Suppressor macrophage treated with lipopolysaccharide for 4 hours (primary cell): ENCODE data around the gene P3H3.
A peak's percentile ranks its signal among the peaks of the same experiment; 100 is the strongest.
"Not testable (repeated sequence)": the region's sequence is repeated elsewhere in the genome, so short reads cannot be mapped to it uniquely, and the experiment has no call there.

Experiments
- DNase-seq: peaks from one replicate; pipeline ENCODE4 v3.0.0-alpha.2; 2020

Gene P3H3

DNA sequence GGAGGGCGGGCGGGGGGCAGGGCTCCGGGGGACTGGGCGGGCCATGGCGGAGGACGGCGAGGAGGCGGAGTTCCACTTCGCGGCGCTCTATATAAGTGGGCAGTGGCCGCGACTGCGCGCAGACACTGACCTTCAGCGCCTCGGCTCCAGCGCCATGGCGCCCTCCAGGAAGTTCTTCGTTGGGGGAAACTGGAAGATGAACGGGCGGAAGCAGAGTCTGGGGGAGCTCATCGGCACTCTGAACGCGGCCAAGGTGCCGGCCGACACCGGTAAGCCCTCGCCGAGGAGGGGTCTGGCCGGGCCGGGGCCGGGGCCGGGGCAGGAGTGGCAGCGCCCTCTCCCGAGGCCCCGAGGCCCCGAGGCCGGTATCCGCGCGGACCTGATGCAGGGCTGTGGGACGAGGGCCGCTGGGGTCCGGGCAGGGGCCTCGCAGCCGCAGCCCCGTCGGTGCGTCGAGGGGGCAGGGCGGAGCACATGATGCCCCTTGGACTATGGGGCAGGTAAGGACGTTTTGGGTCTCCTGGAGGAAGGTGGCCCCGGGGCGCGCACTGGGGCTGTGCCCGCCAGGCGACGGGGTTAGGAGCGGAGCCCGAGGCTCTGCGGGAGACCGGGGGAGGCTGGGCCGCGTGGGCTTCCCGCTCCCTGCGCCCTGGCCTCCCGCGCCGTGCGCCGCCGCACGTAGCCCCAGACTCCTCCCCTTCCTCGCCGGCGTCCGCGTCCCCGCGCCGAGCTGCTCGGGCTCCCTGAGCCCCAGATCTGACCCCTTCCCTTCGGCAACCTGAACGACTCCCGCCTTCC, 39.4 kb downstream of the P3H3 start, which contains the start of gene TPI1:
TSS of gene TPI1 (plus strand) at position 119 of the 798 bp plus-strand sequence. CDS start at position 155, 36 bp downstream.
- peak; percentile 92 for DNase-seq

DNA sequence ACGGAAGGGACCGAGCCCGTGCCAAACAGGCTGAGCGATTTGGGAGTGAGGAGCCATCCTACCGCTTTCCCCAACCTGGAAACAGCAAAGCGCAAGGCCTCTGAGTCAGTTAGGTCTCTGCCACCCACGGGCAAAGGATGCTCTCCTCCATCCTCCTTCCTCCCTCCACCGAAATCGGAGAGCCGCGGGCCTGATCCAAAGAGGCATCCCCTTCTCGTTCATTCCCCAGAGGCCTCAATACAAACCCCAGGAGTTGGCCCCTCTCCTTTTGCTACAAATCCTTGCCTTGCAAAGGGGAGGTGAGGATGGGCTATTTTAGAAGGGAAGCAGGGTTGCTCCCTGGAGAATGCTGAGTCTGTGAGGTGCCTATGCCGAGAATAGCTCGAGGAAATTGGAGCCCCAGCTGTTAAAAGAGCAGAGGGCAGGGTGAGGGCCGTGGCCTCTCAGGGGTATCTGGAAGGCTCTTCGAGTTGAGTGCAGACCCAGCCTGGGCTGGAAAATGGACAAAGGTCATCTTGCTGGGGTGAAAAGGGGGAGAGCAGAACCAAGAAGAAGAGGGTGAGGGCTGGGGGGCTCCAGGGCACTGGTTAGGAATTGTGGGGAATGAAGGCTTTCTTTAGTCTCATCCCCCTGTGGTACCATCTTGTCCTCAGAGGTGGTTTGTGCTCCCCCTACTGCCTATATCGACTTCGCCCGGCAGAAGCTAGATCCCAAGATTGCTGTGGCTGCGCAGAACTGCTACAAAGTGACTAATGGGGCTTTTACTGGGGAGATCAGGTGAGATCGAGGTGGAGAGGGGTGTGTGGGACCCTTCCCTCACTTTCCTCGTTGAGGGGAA, 40.2 kb downstream of the P3H3 start:
- no peak for DNase-seq

DNA sequence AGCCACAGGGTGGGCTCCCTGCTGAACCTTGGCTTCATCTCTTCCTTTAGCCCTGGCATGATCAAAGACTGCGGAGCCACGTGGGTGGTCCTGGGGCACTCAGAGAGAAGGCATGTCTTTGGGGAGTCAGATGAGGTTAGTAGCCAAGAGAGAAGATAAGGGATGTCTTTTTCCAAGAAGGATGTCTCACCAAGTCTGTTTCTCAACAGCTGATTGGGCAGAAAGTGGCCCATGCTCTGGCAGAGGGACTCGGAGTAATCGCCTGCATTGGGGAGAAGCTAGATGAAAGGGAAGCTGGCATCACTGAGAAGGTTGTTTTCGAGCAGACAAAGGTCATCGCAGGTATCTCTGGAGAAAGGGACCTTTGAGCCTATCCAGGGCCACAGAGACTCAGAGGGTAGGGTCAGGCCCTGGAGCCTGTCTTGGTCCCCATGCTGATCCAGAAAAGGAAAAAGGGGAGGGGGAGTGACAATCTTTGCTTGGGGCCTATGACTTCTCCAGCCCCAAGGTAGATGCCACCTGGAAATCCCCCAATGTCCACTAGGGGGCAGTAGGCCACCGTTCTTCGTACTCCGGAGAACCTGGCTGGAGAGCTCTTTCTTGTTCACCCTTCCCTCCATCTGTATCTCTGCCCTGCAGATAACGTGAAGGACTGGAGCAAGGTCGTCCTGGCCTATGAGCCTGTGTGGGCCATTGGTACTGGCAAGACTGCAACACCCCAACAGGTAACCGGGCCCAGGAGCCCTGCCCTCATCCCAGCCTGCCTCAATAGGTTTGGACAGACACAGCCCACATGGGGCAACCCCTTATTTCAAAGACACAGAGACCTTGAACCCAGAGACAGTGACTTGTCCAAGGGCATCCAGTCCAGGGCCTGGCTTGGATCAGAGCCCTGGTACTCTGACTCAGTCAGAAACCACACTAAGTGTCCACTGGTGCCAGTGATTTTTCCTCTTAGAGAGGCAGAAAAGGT, 41.1 kb downstream of the P3H3 start:
- DNase-seq, result peak; percentile 79

DNA sequence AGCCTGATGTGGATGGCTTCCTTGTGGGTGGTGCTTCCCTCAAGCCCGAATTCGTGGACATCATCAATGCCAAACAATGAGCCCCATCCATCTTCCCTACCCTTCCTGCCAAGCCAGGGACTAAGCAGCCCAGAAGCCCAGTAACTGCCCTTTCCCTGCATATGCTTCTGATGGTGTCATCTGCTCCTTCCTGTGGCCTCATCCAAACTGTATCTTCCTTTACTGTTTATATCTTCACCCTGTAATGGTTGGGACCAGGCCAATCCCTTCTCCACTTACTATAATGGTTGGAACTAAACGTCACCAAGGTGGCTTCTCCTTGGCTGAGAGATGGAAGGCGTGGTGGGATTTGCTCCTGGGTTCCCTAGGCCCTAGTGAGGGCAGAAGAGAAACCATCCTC, 42.1 kb downstream of the P3H3 start:
- DNase-seq, result not testable (repeated sequence)

DNA sequence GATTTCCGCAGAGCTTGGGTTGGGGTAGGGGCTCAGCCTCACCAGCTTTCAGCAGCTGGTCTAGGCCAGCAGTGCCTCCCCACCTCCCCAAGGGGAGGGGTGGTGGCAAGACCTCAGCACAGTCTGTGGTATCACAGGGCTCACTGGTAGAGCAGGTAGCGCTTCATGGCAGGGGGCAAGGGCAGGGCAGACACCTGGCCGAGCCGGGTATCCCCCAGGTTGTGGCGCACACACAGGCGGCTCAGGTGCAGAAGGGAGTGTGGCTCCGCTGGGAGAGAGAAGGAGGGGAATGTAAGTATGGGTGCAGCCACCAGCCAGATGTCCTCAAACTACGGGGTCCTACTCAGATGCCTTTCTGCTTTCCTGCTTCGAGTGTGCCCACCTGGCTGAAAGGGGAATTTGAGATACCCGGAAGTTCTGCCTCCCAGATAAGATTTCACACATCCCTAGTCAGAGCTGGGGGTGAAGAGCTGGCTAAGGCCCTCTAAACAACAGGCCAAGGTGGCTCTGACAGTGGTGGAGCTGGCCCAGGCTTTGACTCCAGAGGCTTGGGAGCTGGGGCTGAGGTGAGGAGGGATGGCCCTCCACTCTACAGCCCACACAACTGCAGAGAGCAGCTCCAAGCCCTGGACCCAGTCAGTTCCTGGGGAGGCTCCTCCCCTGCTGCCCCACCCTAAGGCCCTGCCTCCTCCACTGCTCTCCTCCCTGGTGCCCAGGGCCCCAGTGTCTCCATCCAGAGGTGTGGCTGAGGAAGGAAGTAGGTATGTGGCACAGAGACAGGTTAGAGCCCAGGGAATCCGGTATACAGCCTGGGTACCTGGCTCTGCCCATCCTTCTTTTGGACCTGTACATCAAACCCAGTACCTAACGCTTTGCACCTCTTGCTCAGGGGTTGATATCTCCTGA, 43.1 kb downstream of the P3H3 start:
- DNase-seq, result no peak

DNA sequence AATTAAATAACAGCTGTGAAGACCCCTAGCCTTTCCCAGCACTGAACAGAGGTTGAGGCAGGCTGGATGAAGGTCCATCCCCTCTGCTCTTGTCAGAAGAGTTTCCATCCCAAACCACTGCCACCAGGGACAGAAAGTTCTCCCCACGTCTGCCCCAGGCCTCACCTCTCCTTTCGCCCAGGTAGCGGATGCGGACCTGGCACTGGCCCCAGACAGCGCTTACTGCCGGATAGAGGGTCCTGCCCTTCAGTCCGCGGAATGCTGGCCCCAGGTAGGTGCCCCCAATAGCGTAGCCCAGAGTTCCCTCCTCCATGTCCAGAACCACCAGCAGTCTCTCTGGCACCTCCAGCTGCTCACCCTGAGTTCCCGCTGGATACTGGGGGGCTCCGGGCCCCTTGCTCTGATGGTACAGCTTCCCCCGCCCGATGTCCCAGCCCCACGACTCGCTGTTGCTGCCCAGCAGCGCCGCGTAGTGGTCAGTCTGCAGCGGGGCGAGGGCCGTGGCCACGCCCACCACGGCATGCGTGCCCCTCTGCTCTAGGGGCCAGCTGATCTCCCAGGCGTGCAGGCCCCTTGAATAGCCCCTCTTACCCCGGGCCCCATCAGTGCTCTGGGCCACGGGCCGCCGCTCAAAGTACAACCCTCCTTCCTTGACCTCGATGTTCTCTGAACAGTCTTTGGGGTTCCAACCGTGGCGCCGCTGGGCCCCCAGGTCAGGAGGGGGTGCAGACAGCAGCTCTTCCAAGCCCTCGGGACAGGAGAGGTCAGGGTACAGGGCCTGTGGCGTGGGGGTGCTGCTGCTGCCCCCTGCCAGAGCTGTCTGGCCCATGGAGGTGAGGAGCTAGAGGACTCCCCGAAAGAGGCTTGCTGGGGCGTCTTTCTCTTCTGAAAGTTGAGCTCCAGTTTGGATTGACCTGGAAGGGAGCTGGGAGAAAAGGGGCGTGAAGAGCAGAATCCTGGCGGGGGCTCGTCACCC, 44.2 kb downstream of the P3H3 start:
- DNase-seq, result peak; percentile 87

DNA sequence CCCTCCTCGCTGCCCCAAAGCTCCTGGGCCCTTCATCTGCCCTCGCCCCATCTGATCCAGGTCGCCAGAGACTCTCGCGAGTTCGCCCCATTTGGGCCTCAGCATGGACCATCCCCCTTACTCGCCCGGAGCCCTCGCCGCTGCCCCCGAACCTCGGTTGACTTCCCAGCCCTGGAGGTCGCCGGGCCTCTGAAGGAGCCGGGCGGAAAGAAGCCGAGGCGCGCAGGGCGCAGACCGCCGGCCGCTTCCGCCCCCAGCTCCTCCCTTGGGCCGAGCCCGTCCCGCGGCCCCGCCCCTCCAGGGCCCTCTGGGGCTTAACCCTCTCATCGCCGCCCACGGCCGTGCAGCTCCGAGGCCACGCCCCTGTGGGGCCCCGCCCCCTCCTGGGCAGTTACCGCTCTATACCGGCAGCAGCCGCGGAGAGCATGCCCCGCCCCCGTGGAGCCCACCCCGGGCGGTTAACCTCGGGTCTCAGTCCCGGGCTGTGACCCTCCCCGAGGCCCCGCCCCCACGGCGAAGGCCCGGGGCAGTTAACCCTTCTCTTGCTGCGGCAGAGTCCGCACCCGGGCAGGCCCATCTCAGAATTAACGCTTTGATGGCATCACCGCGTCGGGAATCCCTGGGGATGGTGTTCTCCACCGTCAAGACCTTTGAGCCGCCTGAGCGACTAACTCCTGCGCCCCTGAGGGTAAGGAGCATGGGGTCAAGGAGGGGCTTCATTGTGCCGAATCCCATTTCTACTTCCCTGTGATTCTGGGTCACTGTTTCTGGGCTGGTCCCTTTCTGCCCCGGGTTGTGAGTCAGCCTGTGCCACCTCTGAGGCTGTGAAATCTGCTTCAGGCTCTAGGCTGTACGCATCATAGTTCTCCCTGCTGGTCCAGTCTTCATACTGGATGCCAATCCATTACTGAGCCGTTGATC, 45.1 kb downstream of the P3H3 start, which contains the start of gene SPSB2:
TSS of gene SPSB2 (minus strand) at position 210 of the 921 bp plus-strand sequence. CDS start 402 bp downstream, outside the sequence.
- peak; percentile 99 for DNase-seq

DNA sequence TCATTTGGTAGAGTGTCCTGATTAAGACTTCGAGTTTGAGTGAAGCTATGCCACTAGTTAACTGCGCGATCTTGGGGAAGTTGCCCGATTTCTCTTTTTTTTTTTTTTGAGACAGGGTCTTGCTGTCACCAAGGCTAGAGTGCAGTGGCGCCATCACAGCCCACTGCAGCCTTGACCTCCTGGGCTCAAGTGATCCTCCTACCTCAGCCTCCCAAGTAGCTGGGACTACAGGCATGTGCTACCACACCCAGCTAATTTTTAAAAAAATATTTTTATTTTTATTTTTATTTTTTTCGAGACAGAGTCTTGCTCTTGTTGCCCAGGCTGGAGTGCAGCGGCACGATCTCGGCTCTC, 45.8 kb downstream of the P3H3 start:
- DNase-seq, result not testable (repeated sequence)

DNA sequence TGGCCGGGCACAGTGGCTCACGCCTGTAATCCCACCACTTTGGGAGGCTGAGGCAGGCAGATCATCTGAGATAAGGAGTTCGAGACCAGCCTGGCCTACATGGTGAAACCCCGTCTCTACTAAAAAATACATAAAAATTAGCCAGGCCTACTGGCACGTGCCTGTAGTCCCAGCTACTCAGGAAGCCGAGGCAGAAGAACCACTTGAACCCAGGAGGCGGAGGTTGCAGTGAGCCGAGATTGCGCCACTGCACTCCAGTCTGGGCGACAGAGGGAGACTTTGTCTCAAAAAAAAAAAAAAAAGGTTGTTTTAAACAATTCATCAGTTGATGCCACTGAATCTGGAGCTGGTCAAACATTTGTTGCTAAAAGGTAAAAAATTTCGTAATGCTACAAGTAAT, 51.6 kb downstream of the P3H3 start:
- DNase-seq, result not testable (repeated sequence)

DNA sequence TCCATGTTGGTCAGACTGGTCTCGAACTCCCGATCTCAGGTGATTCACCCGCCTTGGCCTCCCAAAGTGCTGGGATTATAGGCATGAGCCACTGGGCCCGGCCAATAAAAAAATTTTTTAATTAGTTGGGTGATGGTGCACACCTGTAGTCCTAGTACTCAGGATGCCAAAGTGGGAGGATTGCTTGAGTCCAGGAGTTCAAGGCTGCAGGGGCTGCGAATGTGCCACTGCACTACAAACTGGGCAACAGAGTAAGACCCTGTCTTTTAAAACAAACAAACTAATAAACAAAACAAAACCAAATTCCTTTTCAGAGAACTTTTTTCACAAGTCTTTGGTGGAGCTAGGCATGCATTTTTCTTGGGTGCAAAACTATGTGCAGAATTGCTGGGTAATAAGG, 55.0 kb downstream of the P3H3 start:
- DNase-seq, result no peak

DNA sequence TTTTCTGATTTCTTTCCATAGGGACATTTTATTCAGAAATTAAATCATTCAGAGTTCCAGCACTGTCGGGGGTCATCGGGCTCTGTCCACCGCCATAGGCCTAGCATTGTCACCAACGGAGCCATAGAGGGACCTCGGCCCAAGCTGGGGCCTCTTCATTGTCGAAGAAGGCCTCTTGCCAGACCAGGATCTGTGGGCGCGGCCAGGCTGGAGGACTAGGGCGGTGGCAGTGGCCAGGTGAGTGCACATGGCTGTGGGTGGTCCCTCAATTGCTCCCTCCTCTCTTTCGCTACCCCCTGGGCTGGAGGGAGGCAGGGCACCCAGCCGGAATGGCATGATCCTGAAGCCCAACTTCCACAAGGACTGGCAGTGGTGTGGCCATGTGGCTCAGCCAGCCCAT, 55.5 kb downstream of the P3H3 start:
- no peak for DNase-seq

DNA sequence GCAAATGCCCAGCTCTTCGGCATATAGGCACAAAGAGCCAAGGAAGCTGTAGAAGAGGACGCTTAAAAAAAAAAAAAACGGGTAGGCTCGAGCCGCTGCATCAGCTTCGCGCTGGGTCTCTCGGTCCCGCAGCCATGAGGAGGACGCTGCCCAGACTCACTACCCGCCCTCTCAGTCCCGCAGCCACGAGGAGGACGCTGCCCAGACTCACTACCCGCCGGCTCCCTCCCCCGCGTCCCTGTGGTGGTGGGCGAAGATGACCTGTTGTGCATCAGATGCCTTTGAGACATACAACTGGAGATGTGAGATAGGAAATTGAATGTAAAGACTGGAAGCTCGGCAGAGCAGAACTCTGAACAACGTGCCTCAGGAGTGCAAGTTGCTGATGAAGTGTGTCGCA, 56.3 kb downstream of the P3H3 start:
- DNase-seq, result no peak

DNA sequence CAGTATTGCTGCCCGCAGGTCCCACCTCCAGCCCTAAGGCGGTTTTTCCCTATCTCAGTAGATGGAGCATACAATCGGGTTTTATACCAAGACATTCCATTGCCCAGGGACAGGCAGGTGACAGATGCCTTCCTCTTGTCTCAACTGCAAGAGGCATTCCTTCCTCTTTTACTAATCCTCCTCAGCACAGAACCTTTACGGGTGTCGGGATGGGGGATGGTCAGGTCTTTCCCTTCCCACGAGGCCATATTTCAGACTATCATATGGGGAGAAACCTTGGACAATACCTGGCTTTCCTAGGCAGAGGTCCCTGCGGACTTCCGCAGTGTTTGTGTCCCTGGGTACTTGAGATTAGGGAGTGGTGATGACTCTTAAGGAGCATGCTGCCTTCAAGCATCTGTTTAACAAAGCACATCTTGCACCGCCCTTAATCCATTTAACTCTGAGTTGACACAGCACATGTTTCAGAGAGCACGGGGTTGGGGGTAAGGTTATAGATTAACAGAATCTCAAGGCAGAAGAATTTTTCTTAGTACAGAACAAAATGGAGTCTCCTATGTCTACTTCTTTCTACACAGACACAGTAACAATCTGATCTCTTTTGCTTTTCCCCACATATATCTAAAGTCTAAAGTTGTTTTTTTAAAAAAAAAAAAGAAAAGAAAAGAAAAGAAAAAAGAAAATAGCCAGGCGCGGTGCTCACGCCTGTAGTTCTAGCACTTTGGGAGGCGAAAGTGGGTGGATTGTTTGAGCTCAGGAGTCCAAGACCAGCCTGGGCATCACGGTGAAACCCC, 58.2 kb downstream of the P3H3 start:
- DNase-seq, result not testable (repeated sequence)

DNA sequence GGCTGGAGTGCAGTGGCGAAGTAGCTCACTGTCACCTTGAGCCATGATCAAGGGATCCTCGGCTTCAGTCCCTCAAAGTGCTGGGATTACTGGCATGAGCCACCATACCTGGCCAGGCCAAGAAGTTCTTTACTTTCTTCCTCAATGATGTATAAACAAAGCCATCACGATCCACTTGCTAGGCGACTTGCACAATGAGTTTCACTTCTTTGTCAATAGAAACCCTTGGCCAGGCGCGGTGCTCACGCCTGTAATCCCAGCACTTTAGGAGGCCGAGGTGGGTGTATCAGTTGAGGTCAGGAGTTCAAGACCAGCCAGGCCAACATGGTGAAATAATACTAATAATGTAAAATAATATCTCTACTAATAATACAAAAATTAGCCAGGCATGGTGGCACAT, 59.3 kb downstream of the P3H3 start:
- peak; percentile 58 for DNase-seq

DNA sequence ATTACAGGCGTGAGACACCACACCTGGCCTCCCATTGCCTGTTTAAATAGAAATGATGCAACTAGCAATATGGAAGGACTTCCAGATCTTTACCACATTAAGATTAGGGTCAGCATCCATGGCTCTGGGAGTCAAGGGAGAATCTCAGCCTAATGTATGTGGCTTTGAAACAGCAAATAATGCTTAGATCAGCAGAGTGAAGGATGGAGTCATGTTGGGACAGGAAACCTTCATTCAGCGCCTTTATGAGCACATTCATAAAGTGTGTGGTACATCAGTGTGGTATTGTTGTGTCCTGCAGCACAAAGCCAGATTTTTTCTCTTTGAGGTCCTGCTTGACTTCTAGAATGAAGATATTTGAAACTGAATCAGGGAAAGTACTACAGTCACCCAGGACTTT, 60.2 kb downstream of the P3H3 start:
- DNase-seq, result no peak

DNA sequence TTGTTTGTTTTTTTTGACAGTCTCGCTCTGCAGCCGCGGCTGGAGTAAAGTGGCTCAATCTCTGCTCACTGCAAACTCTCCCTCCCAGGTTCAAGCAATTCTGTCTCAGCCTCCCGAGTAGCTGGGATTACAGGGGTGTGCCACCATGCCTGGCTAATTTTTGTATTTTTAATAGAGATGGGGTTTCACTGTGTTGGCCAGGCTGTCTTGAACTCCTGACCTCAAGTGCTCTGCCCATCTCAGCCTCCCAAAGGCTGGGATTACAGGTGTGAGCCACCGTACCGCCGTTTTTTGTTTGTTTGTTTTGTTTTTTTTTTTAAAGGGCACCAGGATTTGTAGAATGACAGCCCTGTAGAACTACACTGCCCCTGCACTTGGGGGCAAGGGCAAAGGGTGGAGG, 60.6 kb downstream of the P3H3 start:
- not testable (repeated sequence) for DNase-seq
